SIG-M5 (cell line): ENCODE results near the gene CCL25.

Experiments
- DNase-seq: peaks from one replicate; lab custom pipeline; 2025; lab: John Stamatoyannopoulos, UW

The CCL25 gene

DNA sequence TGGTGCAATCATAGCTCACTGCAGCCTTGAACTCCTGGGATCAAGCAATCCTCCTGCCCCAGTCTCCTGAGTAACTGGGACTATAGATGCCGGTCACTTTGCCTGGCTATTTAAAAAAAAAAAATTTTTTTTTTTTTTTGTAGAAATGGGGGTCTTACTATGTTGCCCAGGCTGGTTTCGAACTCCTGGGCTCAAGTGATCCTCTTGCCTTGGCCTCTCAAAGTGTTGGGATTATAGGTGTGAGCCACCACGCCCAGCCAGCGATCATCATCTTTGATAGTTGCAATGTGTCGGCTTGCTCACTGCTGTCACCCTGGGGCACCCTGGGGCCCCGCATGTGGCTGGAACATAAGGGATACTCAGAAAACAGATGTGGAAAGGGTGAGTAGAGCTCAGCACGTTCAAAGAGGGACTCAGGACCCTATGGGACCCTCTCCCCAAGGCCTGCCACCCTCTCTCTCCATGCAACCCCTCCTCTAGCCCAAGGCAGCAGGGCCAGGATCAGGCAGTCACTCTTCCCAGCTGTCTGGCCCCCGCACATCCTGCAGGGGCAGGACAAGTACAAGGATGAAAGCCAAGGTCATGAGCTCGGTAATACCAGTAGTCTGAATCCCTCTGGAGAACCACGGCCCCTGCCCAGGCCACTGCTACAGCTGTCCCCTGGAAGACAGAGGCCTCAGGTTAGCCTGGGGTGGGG is 6.5 kb upstream of the CCL25 start:
- DNase-seq = no peak

DNA sequence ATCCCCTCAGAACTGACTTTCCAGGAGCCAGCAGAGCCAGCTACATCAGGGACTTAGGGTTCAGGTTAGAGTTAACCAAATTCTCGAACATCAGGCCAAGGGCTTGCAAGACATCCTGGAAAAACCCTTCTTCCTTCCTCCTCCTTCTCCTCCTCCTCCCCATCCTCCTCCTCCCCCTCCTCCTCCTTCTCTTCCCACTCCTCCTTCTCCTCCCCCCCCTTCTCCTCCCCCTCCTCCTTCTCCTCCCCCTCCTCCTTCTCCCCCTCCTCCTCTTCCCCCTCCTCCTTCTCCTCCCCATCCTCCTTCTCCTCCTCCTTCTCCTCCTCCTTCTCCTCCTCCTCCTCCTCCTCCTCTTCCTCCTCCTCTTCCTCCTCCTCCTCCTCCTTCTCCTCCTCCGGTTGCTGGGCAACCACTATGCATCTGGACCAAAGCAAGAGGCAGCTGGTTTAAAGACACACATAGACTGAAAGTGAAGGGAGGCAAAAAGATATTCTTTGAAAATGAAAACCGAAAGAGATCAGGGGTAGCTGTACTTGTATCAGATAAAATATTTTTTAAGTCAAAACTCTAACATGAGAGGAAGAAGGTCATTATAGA is 5.9 kb upstream of the CCL25 start:
- no peak for DNase-seq

DNA sequence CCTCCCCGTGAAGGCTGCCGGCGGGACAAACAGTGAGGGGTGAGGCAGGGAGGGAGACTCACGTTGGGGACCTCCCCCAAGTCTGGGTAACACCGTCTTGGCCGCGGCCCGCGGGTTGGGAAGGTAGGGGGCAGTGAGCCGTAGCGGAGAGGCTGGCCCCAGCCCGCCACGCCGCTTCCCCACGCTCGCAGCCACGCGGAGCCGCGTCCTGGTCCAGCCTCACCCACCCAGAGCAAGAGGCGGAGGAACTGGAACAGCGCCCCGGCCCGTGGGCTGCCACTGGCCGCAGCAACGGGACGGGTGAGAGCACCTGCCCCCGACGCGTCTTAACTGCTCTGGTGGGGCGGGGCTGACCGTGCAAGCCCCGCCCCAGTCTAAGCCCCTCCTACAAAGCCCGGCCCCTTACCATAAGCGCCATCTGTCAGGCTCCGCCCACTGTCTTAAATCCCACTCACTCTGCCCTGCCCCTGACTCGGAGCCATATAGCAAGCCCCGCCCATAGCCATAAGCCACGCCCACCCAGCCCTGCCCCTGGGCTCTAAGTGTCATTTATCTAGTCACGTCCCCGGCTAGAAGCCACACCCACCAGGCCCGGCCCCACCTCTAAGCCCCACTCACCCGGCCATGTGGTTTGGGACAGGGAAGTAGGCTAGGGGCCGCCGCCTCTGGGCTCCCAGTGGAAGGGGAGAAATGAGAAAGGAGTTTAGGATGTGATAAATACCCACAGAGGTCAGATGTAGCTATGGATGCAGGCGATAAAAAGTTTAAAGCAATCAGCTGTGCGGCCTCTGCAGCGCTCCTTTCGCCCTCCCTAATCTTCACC is 2.1 kb upstream of the CCL25 start:
- peak; percentile 79 for DNase-seq

DNA sequence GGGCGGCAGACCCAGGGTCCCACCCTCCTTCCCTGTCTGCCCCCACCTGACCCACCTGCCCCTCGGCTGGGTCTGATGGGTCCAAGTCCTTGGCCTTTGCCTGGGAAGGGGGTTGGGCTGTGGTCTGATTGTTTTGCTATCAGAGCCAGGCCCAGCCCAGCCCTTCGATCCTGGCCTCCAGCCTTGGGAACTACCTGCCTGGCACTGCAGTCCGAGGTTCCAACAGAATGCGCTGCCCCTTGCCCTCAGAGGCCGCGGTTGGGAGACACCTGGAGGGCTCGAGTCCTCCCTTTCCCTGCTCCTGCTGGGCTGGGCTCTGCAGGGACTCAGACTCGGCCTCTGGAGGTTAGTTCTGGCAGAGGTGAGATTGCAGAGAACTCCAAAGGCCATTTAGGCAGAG is 1.6 kb downstream of the CCL25 start:
- DNase-seq = no peak

DNA sequence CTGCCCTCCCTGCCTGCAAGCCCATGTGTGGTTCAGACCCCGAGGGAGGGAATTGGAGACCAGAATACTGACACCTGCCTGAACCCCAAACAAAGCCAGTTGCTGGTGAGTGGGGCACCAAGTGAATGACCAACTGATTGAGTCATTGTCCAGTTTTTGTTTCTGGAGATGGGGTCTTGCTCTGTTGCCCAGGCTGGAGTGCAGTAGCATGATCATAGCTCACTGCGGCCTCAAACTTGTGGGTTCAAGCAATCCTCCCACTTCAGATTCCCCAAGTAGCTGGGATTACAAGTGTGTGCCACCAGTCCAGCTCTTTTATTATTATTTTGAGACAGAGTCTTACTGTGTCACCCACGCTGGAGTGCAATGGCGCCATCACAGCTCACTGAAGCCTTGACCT is 4.0 kb downstream of the CCL25 start:
- no peak for DNase-seq

DNA sequence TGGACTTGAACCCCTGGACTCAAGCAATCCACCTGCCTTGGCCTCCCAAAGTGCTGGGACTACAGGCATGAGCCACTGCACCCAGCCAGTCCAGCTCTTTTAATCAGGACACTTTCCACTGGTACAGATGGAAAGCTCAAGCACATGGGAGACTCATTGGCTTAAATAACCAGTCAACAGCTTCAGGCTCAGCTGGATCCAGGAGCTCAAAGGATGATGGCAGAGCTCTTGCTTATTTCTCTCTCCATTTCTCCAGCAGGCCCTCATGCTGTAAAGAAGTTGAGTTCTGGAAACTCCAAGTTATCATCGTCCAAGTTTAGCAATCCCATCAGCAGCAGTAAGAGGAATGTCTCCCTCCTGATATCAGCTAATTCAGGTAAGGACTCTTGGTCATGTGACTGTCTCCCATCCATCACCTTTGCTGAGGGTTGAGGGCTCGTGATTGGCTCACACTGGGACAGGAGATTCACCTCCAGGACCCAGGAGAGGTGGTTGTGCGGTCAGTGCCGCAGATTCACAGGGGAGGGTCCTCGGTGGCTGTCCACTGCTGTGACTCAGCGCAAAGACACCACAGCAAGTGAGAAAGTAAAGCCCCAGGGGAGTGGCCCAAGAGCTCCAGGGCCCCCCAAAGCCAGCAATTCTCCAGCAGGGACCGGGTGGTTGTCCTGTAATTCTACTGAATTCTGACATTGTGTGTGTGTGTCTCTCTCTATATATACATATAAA is 5.1 kb downstream of the CCL25 start:
- no peak for DNase-seq

DNA sequence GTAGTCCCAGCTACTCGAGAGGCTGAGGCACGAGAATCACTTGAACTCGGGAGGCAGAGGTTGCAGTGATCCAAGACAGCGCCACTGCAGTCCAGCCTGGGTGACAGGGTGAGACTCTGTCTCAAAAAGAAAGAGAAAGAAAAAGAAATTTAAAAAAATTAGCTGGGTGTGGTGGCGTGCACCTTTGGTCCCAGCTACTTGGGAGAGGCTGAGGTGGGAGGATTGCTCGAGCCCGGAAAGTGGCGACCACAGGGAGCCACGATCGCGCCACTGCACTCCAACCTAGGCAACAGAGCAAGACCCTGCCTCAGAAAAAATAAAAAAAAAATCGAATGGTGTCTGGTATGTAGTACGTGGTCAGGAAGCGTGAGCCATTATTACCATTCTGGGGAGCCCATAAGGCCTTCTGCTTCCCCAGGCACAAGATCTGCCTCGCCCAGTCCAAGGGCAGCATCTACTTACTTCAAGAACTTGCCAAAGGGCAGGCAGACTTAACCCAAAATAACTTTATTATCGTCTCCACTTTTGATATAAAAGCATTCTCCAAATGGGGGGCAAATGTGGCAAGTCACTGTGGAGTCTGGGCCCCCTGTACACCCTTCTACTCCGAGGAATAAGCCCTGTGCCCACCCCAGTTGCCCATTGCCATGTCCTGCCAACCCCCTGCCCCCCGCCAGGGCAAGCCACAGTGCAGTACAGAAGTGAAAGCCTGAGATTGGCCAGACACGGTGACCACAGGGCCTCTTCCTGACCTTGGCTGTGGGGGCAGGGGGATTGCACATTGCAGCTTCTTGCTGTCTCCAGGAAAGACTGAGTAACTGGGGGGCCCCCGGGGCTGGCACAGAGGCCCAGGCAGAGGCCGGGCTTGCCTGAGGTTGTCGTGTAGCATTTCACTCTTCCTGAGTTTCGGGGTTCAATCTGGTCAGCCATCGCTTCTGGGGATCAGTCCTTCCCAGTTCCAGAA is 12.6 kb downstream of the CCL25 start:
- DNase-seq = no peak

DNA sequence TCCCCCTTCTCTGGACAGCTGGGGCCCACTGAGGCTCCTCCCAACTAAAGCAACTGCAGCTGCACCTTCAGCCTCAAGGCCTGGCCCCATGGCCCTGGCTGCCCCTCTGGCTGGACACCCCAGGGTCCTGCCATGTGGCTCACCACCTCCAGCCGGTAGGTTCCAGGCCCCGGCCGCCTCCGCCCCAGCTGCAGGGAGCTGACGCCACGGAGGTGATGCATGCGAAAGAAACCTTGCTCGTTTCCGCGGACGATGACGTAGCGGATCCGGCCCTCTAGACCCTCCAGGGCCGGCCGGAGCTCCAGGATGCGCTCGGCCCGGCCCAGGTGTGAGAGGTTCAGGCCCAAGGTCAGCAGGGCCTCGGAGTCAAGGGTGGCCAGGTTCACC is 13.3 kb downstream of the CCL25 start:
- DNase-seq = no peak

DNA sequence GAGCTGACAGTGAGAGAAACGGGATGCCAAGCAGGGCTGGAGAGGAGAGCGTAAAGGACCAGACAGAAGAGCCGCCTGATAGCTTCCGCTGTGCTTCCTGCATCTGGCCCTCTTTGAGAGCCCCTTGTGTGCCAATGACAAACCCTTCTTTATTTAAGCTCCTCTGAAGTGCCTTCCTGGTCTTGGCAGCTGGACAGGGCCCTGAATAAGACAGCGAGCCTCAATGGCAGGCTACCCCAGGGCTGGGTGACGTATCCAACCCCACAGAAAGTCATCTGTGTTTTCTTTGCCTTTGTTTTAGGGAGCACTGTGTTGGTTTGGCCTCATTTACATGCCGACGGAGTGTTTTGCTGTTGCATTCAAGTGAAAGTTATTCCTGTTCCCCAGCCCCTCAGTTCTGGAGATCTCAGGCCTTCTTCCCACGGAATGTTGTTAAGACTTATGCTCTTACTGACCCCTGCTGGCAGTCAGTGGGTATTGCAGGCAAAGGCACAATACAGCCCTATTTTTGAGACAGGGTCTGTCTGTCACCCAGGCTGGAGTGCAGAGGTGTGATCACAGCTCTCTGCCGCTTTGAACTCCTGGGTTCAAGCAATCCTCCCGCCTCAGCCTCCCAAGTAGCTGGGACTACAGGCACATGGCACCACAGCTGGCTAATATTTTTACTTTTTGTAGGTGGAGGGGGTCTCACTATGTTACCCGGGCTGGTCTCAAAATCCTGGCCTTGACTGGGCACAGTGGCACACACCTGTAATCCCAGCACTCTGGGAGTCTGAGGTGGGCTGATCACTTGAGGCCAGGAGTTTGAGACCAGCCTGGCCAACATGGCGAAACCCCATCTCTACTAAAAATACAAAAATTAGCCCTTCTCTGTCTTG is 16.8 kb downstream of the CCL25 start:
- DNase-seq = no peak

DNA sequence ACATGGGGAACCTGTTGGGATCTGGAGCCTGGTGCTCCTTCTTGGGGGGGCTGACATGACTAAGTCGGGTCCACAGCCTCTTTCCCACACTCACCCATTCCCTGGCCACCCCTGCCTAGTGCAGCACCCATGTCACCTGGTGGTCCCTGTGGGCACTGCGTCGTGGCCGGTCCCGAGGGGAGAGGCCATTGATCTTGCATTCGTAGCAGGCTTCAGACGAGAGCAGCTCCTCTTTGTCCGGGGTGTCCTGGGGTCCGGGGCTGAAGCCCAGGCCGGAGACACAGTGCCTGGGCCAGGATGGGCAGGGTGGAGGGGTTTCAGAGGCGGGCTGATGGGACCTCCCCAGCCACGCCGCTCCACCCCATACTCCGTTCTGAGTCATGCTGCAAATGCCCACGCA is 19.4 kb downstream of the CCL25 start:
- no peak for DNase-seq

DNA sequence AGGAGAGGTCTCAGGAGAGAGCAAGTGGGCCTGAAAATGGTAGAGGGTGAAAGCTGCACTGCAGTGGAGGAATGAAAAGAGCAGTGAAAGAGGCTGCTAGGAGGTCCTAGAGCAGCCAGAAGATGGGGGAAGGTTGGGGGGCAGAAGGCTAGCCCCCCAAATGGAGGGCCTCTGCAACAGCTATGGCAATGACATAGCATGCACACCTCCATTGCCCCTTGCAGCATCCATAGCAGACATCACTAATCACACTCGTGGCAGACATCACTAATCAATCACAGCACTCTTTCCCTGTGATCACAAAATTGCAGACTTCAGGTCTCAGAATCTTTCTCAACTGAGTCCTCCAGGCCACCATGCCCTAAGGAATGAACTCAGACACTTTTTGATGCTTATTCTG is 21.9 kb downstream of the CCL25 start:
- DNase-seq = no peak

DNA sequence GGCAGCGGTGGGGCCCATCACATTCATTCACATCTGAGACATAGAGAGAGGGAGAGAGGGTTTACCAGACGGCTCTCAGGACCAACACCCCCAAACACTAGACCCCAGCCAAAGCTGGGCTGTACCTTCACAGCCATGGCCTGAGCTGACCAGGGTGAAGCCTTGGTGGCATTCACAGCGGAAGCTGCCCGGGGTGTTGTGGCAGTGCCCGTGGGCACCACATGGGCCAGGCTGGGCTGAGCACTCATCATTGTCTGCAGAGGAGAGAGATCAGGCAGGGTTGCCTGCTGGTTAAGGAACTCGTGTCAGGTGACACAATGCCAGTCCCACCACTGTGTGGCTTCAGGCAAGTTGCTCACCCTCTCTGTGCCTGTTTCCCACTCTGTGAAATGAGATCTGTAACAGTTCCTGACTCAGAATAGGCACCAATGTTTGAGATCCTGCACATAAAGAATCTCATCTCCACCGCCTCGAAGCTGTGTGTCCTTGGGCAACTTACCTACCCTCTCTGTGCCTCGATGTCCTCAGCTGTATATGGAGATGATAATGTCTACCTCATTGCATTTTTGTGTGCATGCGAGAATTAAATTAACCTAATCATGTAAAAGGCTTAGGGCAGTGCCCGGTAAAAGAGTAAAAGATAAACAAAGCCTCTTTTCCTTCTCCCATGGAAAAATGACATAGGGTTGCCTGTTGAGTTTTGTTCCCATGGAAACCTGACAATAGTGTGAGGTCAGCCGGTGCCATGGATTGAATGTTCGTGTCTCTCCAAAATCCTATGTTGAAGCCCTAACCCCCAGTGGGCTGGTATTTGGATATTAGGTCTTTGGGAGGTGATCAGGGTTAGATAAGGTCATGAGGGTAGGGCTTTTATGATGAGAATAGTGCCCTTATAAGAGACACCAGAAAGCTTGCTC is 22.9 kb downstream of the CCL25 start:
- DNase-seq = no peak

DNA sequence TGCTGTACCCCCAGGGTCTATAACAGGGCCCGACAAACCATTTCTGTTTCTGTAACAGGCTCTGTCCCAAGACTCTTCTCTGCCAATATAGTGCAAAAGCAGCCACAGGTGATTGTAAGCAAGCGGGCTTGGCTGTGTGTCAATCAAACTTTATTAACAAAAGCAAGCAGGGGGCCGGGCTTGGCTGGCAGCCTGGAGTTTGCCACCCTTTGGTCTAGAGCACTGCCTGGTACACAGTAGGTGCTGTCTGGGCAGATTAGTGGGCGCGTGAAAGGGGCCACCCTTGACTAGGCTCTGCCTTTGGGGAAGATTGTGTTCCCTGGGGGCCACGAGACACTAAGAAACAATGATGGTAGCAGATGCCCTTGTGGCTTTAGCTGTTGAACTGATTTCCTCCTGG is 27.4 kb downstream of the CCL25 start:
- DNase-seq = no peak

DNA sequence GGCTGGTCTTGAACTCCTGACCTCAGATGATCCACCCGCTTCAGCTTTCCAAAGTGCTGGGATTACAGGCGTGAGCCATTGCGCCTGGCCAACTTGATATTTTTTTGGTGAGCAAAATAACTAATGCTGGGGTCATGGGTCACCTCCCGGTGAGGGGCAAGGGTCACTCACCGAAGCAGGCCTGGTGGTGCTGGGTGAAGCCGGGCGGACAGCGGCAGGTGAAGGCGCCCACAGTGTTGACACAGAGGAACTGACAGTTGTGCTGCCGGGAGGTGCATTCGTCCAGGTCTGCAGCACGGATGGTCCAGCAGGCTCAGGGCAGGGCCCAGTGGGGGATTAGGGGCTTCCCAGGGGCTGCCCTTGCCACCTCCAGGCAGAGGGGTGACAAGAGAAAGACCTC is 28.3 kb downstream of the CCL25 start:
- no peak for DNase-seq

DNA sequence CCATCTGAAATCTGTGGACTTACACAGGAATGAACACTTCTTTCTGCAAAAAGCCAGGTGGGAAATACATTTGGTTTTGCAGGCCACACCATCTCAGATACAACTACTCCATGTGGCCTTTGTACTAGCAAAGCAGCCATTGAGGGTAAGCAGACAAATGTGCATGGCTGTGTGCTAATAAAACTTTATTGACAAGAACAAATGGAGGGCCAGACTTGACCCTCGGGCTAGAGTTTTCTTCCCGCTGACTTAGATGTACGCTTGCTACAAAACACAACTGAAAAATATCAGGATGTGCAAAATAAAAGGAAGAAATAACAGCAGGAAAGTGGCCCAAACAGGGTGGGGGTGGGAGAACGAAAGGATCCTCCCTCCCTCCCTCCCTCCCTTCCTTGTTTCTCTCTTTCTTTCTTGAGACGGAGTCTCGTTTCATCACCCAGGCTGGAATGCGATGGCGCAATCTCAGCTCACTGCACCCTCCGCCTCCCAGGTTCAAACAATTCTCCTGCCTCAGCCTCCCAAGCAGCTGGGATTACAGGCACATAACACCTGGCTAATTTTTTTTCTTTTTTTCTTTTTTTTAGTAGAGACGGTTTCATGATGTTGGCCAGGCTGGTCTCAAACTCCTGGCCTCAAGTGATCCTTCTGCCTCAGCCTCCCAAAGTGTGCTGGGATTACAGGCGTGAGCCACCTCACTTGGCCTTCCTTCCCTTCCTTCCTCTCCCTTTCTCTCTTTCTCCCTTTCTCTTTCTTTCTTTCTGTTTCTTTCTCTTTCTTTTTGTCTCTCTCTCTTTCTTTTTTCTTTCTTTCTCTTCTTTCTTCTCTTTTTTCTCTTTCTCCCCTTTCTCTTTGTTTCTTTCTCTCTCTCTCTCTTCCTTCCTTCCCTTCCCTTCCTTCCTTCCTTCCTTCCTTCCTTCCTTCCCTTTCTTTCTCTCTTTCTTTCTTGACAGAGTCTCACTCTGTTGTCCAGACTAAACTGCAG is 29.3 kb downstream of the CCL25 start:
- DNase-seq = no peak

DNA sequence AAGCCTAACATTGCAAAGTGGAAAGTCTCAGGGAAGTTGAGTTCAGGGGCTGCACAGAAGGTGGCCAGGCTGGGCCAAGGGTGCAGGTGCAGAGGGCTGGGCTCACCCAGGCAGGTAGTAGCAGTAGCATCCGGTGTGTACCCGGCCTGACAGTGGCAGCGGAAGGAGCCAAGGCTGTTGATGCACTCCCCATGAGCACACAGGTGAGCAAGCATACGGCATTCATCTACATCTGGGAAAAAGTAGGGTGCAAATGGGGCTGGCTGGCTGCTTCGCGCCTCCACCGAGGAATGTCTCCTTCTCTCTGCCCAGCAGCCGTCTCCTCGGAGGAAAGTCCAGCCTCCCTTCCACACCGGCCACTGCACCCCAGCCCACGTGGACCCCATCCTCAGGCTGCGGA is 30.6 kb downstream of the CCL25 start:
- DNase-seq = no peak

DNA sequence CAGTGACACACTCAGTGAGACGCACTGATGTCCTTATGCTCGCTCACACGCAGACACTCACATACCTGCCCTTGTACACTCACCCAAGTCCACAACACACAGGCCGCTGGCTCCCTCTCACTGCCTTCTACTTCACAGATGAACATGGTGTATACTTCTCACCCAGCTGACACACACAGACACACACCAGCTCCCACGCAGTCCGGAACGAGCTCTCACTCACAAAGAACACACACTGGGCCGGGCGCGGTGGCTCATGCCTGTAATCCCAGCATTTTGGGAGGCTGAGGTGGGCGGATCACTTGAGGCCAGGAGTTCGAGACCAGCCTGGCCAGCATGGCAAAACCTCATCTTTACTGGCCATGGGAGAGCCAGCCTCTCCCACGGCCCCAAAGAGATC is 31.6 kb downstream of the CCL25 start:
- DNase-seq = no peak
